Measurements from ENCODE around the gene STK35.

STK35 gene

DNA sequence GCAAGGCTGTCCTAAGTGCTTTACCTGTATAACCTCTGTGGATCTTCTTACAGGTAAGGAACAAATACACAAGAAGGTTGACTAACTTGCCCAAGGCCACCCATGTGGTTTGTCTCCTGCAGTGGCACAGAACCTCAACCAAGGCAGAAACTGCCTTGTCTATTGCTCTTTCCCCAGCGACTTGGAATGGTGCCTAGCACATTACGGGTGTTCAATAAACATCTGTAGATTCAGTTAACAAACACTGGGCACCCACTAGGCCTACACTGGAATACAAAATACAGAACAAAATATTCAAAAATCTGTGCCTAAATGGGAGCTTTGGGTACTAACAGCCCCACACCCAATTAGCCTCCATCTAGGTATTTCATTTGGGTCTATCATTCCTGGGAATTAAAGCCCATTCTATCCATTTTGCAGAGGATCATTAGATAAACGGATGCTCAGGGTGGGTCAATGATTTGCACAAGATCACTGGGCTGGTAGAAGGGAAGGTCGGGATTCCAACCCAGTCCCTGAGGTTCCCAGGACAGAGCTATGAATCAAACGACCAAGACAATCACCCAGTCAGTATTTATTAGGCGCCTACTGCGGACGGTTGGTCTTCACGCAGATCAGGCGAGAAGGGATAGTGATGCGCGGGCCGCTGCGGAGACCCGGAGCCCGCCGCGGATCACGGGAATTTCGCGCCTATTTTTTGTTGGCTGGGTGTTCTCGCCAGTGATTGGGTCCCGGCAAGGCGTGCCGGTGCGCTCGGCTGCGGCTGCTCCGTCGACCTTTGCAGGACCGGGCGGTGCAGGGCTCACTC lies at the start of gene STK35:
Gene STK35 (plus strand): TSS at position 771 of the 808 bp plus-strand sequence. CDS start 55 bp downstream, outside the sequence.
- peak in 1 of 2 donors; percentile 45 for DNase-seq

DNA sequence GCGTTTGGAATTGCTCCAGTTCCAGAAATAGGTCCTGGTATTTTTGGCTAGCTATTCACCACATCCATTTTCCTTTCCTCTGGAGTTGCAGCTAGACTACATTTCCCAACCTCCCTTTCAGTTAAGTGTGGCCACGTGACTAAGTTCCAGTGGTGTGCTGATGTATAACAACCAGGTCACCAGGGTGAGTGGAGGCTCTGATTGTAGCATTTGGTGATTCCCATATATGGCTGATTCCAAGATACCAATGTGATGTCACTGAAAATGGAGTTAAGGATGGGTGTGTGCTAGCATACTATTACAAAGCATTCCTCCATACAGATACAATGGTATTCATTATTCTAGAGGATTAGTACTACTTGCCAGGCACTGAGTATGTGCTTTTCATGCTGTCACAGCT lies 49.7 kb upstream of the STK35 start:
- DNase-seq: no peak

DNA sequence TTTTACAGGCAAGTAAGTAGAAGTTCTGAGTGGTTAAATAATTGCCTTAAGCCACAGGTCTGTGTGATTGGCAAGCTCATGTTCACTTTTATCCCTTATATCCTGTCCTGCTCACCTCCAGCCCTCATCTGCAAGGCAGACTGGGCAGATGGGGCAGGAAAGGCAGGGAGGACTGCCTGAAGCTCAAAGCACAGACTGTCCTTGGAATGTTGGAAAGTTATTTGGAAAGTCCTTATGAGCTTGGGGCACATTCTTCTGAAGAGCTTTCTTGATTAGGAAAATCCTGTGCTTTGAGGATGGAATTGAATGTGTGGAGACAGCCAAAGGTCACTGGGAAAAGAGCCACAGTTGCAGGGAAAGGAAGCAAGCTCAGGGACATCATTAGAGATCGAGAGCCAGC lies 48.9 kb upstream of the STK35 start:
- no peak for DNase-seq

DNA sequence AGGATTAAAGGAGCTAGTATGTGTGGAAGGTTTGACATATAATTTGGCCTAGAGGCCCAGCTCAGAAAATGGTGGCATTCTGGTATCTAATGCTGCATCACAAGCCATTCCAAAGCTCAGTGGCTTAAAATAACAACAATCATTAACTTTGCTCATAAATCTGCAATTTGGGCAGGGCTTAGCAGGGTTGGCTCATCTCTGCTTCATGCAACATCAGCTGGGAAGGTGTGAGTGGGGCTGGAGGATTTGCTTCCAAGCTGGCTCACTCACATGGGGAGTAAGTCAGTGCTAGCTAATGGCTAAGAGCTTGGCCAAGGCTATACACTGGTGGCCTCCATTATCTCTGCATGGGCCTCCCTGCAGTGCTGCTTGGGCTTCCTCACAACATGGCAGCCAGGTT lies 48.0 kb upstream of the STK35 start:
- no peak for DNase-seq

DNA sequence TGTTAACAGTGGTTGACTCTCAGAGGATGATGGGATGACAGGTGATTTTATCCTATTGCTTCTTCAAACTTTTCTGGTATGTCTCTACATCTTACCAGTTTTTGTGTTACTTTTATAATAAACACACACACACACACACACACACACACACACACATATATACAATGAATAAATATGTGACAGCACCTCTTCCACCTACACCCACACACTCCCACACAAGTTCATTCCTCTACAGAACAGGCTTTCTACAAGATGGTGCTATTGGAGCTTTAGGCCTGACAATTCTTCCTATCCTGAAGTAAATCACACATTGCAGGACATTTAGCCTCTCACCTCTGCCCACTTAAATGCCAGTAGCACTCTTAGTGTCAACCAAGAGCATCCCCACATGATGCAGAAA lies 46.7 kb upstream of the STK35 start:
- no peak for DNase-seq

DNA sequence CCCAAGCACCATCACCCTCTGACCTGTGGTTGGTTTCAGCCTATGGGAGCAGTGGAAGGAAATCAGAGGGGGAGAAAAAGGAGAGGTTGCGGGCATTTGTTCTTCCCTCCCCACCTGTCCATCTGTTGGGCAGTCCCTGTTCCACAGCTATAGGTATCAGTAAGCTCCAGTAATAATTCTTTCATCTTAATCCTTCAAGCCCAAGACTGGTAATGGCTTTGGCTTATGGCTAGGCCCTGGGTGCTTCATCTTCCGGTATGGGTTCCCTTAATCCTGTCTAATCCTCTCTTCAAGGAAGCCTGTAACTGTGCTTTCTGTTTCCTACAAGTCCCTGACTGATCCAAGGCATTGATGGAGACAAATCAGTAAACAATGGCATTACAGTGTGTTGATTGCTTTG lies 42.2 kb upstream of the STK35 start:
- no peak for DNase-seq

DNA sequence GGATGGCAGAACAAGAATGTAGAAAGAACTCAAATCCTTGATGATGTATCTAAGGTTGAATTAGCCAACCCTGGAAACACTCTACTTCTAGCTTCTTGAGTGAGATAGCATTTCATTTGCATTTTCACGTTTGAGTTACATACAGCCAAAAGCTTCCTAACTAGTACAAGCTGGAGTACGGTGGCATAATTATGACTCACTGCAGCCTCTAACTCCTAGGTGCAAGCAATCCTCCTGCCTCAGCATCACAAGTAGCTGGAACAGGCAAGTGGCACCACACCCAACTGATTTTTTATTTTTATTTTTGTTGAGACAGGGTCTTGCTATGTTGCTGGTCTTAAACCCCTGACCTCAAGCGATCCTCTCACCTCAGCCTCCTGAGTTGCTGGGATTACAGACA lies 36.5 kb upstream of the STK35 start:
- DNase-seq: no peak

DNA sequence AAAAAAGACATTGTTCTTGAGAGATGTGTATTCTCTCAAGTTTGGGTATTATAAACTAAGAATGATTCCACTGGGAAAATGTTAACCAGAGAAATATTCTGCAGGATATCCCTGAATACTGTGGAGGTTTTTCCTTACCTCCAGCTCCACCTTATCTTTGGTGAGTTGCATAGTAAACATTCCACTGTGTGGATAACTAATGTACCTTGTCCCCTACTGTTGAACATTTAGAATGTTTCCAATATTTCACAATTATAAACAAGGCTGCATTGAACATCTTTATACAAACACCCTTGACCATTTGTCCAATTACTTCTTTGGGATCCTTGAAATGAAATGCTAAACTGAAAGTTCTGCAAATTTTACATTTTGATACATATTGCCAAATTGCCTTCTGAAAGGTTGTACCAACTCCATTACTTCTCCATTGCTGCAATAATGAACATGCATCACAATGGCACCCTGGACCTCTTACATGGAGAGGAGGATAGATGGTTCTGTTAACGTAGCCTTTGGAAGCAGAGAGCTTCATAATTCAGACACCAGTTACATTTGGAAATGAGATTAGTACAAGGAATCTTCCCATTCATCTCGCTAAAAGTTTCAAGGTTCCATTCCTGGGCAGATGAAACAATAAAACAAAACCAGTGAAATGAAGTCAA lies 35.0 kb upstream of the STK35 start:
- no peak for DNase-seq

DNA sequence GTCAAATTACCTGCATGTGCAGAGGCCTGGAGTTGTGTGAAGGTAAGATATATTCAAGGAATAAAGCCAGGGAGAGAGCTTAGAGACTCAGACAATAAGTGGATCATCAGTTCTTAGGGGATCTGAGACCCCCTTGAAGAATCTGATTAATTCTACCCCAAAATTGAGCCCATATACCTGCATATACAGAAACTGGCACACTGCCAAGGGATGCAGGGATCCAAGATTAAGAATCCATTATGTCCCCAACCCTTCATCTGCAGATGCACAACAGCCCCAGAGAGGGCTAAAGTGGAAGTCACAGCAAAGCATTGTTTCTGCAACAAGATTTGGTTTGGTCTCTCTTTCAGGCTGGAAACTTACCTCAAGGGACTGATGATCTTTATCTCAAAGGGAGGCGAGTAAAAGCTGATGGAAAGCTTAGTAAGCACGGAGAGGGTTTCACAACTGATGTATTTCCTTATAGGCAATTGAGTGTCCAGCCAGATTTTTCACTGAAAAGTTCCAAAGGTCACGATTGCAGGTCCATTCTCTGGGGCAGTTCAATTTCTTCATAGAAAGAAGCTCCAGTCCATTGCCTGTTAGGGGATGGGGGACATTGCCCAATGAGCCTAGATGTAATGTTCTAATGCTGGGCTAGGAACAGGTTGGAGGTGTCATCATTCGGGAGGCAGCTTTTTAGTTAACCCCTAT lies 20.9 kb upstream of the STK35 start:
- no peak for DNase-seq

DNA sequence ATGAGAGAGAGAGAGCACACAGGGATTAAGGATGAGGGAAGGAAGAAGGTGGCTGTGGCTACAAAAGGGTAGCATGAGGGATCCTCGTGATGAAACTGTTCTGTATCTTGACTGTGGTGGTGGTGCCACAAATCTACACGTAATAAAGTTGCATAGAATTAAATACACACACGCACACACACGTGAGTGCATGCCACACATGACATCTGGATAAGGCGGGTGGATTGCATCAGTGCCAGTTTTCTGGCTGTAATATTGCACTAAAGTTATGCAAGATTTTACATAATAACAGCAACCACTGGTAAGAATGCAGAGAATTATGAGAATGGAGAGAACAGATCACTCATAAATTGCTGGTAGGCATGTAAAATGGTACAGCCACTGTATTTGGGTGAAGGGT lies 16.9 kb upstream of the STK35 start:
- DNase-seq: peak; percentile 83 to 87

DNA sequence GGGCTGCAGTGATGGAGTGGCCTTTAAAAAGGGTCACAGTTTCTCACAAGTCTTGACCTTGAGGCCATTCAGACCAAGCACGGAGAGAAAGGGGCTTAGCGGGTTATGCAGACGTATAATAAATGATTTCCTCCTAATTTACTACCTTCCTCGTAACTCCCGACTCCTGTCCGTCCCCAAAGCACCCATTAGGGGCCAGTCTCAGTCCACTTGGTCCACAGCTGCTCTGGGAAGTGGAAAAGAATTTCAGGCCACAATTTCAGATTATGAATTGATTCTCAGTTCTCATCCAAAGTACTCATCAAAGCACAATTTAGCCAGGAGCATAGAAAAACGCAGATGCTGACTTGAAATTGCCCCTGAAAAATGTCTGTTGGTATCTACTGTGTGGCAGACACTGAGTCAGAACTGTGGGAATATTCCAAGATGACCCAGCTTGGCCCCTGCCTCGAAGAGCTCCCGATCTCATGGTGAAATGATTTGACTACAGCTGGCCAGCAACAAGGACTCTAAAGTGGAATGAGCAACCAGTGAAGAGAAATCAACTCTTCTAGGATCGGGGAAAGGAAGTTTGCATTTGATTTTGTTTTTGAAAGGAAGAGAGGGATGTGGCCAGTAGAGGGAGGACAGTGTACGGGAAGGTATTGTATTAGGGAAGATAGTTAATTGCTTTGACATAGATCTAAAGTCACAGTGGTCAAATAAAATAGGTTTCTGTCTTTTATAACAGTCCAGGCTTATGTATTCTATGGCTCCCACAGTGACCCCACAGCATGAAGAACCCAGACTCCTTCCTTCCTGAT lies 15.2 kb upstream of the STK35 start:
- DNase-seq: no peak

DNA sequence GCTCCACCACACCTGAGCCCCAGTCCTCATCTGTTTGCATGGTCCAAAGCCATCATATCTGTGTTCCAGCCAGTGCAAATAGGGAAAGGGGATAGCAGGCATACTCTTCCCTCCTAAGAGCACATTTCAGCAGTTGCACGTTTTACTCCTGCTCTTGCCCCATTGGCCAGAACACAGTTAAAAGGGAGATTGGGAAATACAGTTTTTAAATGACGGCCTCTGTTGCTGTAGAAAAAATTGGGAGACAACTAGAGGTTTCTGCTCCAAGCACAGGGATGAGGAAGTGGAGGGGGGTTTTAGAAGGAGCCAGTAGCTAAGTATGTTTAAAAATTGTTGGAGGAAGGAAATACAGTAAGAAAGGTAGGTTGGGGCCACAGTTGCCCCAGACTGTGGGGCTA lies 14.6 kb upstream of the STK35 start:
- no peak for DNase-seq

DNA sequence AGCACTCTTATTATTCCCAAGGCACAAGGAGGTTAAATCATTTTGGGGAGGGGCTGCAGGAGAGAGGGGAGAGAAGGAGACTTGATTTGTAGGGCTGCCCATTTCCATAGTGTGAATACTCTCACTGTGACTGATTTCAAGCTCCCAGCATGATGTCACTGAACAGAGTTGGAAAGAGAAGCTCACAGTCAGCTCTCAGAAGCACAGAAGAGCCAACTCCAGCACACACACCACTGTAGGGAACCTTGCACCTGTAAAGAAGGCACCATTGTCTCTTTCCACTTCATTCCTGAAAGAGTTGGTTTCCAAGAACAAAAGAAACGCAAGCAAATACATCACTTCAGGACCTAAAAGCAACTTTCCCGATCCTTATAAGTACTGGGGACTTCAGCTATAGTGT lies 12.7 kb upstream of the STK35 start:
- DNase-seq: no peak

DNA sequence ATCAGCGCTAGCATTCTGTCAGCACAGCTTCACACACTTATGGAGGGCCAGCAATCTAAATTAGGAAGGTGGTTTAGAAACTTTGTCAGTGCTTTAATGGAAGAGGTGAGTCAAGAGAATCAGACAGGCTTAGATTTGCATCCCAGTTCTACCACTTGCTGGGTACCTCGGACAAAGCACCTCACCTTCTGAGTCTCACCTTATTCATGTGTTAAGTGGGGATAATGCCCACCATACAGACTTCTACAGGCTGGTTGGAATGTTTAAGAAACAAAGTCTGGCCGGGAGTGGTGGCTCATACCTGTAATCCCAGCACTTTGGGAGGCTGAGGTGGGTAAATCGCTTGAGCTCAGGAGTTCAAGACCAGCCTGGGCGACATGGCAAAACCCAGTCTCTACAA lies 12.2 kb upstream of the STK35 start:
- DNase-seq: no peak

DNA sequence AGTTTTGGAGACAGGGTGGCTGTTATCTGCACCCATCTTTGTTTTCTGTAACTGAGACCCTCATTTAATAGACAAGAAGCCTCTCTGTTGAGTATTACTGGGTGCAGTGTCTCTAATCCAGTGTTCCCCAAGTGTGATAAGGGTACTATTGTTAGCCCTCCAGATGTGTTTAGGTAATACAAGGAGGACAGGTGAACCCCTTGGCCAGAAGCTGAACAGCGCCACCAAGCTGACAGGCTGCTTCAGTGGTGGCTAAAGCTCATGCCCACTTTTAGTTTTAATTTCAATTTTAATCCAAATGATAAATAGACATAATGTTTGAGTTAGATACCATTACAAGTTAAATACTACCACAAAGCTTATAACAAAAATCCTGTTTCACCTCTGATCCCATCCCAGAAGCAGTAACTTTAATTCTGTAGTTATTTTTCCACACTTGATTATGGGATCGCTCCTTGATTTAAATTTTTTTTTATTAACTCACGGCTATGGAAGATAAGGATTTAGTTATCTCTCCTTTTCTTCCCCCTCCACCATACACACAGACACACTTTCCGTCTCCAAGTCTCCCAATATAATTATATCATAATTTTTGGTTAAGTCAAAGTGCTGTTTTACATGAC lies 8.4 kb upstream of the STK35 start:
- DNase-seq: no peak

DNA sequence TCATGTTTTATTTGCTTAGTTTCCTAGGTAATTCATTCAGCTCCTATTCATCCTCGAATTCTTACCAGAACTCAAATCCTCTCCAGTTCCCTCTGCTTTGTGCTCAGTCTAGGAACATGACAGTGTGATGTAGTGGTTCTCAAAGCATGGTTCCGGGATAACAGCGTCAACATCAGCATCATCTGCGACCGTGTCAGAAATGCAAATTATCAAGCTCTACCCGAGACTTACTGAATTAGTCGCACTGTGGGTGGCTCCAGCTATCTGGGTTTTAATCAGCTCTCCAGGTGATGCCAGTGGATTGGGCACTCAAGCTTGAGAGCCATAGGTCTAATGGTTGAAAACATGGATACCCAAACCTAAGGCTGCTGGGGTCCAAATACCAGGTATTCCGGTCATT lies 7.7 kb upstream of the STK35 start:
- DNase-seq: no peak

DNA sequence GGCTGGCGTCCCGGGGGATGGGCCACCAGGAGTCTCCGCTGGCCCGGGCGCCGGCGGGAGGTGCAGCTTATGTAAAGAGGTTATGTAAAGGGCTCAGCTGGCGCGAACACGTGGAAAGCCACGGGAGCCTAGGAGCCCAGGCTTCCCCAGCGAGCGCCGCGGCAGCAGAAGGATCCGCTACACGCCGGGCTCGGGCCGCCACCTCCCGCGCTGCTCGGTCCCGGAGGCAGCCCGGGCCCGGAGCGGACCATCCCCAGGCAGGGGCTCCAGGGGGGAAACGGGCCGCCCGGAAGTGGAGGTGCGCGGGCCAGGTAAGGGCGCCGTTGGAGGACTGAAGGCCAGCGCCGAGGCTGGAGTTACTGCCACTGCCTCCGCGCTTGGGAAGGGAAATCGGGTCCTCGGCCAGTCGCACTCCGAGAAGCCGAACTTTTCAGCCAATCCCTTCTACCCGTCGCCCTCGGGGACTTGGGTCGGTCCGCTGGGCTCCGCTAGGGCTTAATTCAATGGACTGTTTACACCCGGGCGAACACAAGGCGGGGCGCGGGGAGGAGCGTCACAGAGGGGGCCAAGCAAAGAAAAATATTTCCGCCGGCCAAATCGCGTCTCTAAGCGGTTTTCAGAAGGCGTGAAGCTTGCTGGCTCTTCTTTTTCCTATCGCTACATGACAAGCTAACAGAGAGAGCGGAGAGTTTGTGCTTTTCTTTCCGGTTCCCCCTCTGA lies 398 bp downstream of the STK35 start:
- DNase-seq: peak; percentile 86 to 92

DNA sequence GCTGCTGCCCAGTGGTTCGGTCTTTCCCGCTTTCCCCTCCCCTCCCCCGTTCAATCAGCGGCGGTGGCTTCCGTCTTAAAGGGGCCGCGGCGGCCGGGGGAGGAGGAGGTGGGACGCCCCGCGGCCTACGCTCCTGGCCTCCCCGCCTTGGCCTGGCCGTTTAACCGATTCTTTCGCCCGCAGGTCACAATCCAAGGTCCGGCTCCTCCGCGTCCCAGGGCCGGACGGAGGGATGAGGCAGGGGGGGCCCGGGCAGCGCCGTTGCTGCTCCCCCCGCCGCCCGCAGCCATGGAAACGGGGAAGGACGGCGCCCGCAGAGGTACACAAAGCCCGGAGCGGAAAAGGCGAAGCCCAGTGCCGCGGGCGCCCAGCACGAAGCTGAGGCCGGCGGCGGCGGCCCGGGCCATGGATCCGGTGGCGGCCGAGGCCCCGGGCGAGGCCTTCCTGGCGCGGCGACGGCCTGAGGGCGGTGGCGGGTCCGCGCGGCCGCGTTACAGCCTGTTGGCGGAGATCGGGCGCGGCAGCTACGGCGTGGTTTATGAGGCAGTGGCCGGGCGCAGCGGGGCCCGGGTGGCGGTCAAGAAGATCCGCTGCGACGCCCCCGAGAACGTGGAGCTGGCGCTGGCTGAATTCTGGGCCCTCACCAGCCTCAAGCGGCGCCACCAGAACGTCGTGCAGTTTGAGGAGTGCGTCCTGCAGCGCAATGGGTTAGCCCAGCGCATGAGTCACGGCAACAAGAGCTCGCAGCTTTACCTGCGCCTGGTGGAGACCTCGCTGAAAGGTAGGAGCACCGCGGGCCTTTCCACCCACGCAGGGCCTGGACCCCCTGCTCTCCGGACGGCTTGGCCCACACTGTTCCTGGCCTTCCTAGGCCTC lies 1.2 kb downstream of the STK35 start:
- DNase-seq: peak; percentile 74 to 89

DNA sequence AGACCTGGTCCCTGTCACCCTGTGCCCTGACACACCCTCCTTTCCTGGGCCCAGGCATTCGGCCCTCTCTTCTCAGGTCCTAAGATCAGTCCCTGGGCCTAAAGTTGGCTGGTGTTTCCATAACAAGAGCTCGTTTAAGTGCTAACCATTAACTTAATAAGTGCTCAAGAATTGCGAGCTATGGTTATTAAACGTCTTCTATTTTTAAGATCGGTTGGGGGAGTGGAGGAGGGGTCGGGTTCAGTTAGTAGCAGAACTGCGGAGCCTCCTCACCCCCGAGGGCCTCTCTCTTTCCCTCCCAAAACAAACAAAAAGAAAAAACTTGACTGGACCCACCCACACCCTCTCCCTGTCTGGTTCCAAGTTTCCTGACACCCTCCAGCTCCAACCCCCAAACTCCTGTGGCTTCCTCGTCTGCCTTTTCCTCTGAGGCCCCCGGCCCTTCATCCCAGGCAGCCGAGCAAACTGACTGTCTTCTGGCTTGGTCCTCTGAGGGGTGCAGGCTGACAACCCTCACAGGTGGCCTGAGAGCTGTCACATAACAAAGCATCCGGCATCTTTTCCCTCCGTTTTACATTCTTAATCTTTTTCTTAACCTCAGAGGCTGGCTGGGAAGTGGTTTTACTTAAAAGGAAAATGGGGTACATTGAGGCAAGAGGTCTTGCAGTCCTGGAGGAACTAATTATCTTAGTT lies 2.0 kb downstream of the STK35 start:
- no peak for DNase-seq

DNA sequence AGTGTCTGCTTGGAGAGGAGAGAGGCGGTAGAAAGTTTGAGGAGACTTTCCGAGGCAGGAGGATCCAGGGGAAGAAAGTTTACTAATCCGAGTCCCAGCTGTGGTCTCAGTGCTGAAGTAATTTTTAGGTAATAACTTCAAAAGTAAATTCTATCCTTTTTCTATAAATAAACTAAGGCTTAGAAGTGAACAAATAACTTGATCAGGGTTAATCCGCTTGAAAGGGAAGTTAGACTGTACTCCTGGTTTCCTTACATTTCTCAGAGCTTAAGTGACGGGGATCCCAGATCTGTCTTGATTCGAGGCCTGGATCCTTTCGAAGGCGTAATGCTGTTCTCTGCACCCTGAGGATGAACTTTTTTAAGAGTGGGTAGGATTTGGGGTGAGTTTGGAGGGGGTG lies 2.6 kb downstream of the STK35 start:
- peak in 1 of 2 donors; percentile 18 for DNase-seq
